GM12872 (cell line): ENCODE data around the gene PET117.

Source experiments
- CTCF ChIP-seq: IDR thresholded peaks from 3 replicates; pipeline ENCODE4 v1.5.1; 2011; ENCODE audit warnings: low read depth, mild to moderate bottlenecking, low read length, moderate library complexity; ENCODE audit not compliant: insufficient read depth

PET117 gene

GRCh38 chr20:18166950-18167349, 29.3 kb downstream of the PET117 start:
- TF ChIP-seq CTCF: no peak

GRCh38 chr20:18172379-18172778, 34.7 kb downstream of the PET117 start:
- no peak for TF ChIP-seq CTCF

GRCh38 chr20:18174906-18175683, 37.4 kb downstream of the PET117 start:
- no peak for TF ChIP-seq CTCF

- no peak for TF ChIP-seq CTCF
Measured at GRCh38 chr20:18176318-18176785, 38.7 kb downstream of the PET117 start.

GRCh38 chr20:18180815-18181214, 43.2 kb downstream of the PET117 start:
- TF ChIP-seq CTCF: no peak

- no peak for TF ChIP-seq CTCF
Measured at GRCh38 chr20:18187020-18187419, 49.4 kb downstream of the PET117 start.

GRCh38 chr20:18188434-18188833, 50.8 kb downstream of the PET117 start:
- TF ChIP-seq CTCF: no peak
